SH-SY5Y (cell line): ENCODE results near the gene CST3.

Source experiments
- GATA2 ChIP-seq: IDR thresholded peaks from 2 replicates; pipeline ENCODE4 v1.6.1; 2011; ENCODE audit warnings: mild to moderate bottlenecking, low read depth, low read length
- GATA3 ChIP-seq: IDR thresholded peaks from 2 replicates; pipeline ENCODE4 v1.6.1; 2011; ENCODE audit warnings: low read depth, mild to moderate bottlenecking, low read length, moderate library complexity

CST3 gene

DNA sequence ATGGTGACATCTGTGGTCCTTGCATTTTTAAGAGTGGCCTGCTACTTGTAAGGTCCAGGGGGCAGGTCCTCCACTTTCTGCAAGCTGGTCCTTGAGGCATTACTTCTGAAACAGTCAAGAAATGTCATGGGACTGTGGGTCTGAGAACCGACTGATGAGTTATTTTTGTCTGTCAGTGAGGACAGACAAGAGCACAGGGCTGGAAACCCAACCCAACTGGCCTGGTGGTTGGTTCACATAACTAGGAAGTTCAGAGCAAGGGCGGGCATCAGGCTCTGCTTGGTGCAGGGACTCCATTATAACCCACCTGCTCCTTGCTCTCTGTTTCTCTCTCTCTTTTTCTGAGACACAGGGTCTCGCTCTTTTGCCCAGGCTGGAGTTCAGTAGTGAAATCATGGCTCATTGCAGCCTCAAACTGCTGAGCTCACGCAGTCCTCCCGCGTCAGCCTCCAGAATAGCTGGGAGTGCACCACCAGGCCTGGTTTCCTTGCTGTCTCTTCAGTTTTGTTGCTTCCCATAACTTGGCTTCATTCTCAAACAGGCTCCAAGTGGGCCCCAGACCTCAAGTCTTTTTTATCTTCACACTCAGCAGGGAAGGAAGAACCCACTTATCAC lies 9.2 kb downstream of the CST3 start:
- TF ChIP-seq GATA2 (no peak), GATA3 (no peak)

DNA sequence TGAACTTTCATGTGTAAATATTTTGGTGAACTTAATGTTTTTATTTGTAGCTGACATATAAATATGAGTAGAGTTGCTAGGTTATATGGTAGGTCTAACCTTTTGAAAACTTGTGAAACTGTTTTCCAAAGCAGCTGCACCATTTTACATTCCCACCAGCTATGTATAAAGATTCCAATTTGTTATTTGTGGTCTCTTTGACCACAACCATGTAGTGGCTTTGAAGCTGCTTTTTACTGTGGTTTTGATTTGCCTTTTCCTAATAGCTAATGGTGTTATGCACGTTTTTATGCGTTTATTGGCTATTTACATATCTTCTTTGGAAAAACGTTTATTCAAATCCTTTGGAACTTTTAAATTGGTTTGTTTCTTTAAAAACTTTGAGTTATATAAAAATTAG lies 10.3 kb downstream of the CST3 start:
- TF ChIP-seq GATA2, result no peak

DNA sequence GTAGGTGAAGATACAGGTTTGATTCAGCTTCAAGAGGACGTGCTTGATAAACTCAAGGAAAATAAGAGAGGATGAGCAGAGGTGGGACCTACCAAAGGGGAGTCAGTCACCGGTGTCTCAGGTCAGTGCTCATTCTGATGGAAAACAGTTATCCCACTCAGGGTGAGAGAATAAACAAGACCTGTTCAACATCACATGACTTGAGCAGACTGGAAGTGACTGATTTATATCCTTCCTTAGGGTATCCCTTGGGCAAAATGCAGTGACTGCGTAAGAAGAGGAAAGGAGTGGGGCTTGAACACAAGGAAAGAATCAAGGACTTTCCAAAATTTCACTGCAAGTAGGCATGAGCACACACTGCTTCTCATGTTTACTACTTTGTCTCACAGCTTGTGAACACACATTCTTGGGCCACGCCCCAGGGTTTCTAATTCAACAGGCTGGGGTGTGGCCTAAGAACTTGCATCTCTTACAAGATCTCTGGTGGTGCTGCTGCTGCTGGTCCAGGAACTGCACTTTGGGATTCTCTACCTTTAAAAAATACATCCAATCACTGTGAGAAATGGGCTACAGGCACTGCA lies 11.6 kb downstream of the CST3 start:
- TF ChIP-seq GATA3 (no peak), GATA2 (no peak)

DNA sequence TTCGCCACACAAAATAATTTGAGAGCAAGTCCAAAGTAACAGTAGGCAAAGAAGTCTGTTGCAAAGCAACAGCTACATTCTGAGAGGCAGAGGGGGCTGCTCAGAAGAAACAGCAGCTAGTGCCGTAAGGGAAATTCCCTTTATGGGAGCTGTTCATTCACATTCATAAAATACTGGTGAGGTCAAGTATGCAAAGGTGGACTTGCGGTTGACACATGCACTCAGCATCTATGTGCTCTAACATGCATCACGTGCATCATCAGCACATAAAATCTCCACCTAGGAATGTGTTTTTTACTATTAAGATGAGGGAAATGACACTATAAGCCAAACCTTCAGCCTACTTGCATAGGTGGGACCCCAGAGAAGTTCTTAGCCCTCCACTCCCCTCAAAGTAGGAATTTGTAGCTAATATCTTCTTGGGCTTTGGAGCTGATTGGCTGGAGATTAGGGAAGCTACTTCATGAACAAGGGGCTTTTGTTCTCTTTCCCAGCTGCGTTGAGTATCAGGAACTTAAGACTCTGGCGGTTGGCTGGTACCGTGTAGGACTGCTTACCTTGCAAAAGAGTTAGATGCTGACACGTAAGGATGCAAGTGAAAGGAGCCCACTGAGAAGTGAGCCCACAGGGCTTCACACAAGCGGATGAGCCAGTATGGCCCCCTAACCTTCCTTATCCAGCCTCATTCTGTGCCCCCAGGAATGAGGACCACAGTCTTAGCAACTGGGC lies 12.4 kb downstream of the CST3 start:
- TF ChIP-seq GATA3, result no peak
- no peak for TF ChIP-seq GATA2

DNA sequence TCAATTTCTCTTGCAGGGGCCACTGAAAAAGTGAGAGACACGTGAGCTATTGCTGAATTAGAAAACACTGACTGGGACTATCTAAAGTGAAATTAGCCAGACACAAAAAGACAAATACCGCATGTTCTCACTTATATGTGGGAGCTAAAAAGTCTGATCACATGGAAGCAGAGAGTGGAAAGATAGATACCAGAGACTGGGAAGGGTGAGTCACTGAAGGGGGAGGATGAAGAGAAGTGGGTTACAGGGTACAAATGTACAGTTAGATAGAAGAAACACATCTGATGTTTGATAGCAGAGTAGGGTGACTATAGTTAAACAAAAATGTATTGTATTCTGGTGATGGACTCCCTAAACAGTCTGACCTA lies 13.4 kb downstream of the CST3 start:
- TF ChIP-seq GATA3 (no peak), GATA2 (no peak)

DNA sequence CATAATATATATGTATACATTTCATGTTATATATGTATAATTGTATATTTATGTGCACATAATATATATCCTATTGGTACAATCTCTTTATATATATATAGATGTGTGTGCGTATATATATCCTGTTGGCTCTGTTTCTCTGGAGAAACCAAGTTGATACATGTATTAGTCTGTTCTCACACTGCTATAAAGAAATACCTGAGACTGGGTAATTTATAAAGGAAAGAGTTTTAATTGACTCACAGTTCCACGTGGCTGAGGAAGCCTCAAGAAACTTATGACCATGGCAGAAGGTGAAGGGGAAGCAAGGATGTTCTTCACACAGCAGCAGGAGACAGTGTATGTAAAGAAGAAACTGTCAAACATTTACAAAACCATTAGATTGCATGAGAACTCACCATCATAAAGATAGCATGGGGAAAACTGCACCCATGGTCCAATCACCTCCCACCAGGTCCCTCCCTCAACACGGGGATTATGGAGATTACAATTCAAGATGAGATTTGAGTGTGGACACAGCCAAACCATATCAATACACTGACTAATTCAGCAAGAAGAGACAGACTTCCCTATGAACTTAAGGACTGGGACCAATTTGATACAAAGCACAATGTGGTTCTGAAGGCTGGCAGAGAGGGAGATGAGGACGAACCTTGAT lies 14.0 kb downstream of the CST3 start:
- TF ChIP-seq GATA2, result no peak
- TF ChIP-seq GATA3, result no peak

DNA sequence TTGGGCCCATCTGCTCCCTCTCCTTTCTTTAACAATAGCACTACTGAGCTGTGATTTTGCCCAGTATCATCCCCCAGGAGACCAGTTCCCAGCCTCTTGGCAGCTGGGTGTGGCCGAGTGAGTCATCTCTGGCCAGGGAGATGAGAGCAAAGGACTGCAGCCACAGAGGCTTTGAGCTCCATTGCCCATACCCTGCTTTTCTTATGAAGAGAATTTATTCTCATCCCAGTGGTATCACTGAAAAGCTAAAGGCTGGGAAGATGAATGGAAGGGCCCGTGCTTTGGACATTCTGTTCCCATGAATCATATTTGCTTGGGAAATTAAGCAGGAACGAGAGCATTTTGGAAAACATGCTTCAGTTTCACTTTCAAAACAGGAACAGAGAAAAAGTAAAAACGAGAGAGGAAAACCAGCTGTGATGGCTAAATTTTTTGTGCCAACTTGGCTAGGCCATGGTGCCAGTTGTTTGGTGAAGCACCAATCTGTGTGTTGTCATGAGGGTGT lies 14.9 kb downstream of the CST3 start:
- no peak for TF ChIP-seq GATA2
- no peak for TF ChIP-seq GATA3

DNA sequence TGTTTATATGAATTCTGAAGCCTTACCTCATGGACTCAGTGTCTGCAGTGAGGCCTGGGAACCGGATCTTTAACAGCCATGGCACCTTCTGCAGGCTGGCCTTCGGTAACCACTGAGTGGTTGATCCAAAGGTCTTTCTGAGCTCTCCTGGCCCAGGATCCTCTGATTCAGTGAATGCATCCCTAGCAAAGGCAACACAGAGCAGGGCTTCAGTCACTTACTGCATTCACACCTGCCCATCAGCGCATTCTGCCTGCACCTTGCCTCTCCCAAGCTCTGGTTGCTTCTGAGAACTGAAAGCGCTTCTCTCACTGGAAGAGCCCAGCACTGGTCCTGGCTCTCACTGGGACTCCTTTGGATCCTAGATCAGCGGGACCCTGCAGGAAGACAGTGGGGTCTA lies 23.6 kb downstream of the CST3 start:
- no peak for TF ChIP-seq GATA2
- no peak for TF ChIP-seq GATA3

DNA sequence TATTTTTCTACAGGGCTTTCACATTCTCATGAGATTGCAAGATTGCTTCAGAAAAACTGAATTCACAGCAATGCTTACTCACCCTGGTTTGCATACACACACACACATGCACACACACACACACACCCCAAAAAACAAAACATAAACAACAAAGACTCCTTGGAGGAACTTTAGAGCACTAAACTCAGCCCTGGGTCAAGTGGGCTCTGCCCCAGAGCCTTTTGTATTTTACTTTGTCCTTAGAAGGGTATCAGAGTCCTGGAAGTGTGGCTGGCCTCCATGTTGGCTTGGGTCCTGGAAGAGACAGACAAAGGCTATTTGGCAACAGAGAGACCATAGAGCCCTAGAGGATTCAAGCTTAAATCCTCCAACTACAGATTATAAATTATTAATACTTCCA lies 24.1 kb downstream of the CST3 start:
- TF ChIP-seq GATA3, result no peak
- TF ChIP-seq GATA2, result no peak

DNA sequence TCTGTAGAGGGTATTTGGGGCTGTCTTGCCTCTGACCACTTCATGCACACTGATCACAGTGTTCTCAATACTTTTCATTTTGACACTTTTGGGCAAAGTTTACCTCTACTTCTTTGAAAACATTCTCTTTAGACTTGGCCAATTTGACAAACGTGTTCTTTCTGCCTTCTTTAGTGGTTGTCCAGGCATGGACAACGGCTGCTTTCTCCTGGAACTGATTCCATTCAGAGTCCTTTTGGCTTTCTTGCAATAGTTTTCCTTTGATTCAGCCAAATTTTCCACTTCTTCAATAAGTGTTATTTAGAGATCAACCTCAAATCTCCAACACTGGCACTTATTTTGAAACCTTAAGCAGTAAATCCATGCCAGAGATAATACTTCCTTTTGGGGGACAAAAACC lies 25.4 kb downstream of the CST3 start:
- no peak for TF ChIP-seq GATA2
- no peak for TF ChIP-seq GATA3

DNA sequence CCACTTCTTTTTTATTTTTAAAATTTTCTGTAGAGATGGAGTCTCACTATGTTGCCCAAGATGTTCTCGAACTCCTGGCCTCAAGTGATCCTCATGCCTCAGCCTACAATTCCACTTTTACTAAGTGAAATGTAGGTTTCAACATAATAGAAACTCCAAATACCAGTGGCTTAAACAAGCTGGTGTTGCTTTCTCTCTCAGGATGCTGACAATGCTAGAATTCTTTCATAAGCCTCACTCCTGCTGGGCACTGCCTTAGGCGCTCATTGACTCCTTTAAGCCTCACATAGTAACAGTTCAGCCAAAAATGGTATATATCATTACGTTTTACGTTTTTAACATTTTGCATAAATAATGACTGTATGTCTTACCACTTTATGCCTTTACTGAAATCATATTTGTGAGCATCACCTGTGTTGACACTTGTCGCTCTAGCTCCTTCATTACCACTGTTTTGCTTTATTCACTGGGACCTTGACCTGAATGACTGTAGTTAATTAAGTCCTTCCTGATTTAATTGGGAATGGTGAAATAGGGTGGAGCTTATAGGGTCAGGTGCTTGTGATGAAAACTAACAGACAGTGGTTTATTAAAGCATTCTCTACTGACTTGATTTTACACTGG lies 28.2 kb downstream of the CST3 start:
- TF ChIP-seq GATA2 (no peak), GATA3 (no peak)

DNA sequence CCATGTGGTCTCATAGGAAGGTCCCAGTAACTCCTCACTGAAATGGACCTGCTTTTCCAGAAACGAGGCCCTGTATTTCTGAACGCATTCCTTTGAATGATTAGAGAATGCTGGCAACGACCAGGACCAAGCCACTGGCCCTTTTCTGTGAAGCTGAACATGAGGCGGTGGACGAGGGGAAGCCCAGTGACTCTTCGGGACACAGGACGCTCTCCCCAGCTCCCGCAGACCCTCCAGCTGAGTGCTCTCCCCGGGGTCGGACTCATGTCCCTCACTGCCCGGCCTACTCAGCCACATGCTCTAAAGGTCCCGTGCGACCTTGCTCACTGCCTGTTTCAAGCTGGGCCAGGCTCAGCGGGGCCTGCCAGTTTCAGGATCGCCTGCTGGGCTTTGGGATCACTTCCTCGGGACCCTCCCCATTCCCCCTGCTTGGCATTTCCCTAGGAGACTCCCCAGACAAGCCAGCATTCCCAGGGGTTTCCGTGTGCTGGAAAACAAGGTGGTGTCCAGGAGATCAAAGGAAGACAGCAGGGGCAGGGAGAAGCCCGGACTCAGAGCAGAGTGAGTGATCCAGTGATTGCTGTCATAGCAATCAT lies 29.4 kb downstream of the CST3 start:
- TF ChIP-seq GATA3 (no peak), GATA2 (no peak)

DNA sequence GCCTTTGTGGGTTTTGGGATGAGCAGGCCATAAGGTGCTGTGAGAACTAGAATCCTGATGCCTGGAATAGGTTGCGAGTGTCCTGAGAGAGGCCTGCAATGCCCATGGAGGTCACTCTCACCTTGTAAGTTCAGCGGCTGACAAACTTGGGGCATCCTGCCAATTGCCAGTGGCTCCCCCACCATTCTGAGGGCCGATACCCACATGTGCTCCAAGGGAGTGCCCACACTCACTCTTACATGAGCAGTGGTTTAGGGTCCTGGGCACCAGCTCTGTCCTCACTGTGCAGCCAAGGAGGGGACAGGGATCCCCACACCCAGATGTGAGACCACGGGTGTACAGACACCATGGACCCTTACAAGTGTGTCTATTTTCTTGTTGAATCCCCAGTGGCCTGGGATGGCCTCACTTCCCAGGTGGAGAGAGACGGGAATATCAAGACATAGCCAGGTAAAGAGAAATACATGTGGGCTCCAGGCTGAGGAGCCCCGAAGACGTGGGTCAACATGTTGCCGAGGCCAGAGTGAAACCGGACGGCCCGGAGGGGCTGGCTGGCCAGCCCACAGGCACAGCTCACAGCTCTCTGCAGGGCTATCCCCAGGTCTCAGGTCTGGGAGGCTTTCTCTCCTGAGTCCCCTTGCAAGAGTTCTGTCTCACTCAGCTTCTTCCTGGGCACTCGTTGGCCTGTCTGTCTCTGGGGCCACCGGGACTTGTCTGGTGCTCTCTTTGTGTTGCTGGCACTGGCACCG lies 30.1 kb downstream of the CST3 start:
- TF ChIP-seq GATA3 (no peak), GATA2 (no peak)

DNA sequence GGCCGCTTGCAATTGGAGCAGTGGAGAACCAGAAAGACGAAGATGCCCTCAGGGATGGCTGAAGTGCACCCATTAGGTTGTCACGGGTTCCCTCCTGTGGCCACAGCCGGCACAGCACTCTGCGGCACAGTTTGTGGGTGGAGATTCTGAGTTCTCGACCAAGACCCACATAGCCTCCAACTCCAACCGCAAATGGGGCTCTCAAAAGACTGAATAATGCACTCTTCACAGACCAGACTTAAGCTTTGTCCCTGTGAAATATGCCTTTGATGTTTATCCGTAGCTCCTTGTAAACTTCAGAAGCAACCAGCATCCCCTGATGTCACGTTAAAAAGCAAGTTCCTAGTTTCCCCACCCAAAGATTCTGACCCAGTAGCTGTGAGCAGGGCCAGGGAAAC lies 31.1 kb downstream of the CST3 start:
- no peak for TF ChIP-seq GATA3
- no peak for TF ChIP-seq GATA2
